ENCODE measurements around the gene CDKN1C.

The CDKN1C gene

DNA sequence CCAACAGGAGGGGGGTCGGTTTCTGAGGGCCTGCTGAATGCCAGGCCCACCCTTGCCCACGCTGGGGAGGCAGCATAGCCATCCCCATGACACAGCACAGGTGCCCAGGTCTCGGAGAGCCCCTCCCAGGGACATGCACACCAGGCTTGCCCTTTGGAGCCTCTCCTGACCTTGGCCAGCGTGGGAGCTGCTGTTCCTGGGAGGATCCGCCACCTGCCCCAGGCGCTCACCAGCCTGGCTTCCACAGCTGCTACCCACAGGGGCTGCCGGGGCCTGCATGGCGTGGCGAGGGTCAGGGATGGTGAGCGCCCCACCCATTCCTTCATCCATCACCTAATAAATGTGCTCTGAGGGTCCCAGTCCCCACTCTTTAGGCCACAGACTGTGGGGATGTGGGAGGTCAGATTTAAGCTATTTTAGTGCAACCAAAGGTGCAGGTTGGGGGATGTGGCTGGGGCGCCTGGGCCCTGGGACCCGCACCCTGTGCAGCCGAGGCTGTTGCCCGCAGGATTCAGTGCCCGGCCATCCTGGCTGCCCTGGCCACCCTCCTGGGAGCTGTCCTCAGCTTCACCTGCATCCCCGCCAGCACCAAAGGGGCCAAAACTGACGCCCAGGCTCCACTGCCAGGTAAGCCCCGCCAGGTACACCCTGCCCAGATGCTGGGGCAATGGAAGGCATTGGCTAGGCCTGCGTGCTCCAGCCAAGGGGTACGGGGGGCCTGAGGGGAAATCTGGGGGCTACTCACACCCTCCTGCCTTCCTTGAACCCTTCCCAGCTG, 30.7 kb upstream of the CDKN1C start:
- TF ChIP-seq, protein P1, sequence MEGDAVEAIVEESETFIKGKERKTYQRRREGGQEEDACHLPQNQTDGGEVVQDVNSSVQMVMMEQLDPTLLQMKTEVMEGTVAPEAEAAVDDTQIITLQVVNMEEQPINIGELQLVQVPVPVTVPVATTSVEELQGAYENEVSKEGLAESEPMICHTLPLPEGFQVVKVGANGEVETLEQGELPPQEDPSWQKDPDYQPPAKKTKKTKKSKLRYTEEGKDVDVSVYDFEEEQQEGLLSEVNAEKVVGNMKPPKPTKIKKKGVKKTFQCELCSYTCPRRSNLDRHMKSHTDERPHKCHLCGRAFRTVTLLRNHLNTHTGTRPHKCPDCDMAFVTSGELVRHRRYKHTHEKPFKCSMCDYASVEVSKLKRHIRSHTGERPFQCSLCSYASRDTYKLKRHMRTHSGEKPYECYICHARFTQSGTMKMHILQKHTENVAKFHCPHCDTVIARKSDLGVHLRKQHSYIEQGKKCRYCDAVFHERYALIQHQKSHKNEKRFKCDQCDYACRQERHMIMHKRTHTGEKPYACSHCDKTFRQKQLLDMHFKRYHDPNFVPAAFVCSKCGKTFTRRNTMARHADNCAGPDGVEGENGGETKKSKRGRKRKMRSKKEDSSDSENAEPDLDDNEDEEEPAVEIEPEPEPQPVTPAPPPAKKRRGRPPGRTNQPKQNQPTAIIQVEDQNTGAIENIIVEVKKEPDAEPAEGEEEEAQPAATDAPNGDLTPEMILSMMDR (IDR thresholded peaks at IDR 0.05; ENCODE audit: poor library complexity, severe bottlenecking) = no peak

DNA sequence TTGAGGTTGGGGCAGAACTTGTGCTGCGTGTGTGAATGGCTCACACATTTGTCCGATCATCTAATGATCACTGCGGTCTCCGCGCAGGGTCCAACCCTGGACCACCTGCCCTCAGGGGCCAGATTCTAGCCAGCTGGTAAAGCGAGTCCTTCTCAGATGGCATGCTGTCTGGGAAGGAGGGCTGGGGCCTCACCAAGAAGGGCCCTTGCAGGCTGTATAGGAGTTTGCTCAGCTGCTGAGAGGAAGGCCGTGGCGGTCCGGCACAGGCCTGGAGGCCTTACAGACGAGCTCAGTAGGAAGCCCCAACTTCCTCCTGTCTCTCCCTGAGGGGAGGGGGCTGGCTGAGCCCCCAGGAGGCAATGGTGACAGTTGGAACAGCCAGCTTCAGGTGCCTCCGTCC, 29.9 kb upstream of the CDKN1C start:
- H3K27ac ChIP-seq (ENCODE audit: poor library complexity, severe bottlenecking) = no peak overlapping the region

More for the DNA sequence above, 30.7 kb upstream of the CDKN1C start:
- ATAC-seq (ENCODE audit: low read depth) (no peak), DNase-seq (ENCODE audit: low spot score) (no peak)
- no peak overlapping the region for H3K4me3 ChIP-seq (ENCODE audit: severe bottlenecking)
- H3K9me3 ChIP-seq (ENCODE audit: severe bottlenecking) = no peaks in the 10 kb centered on the region
- H3K4me1 ChIP-seq (ENCODE audit: insufficient read depth, poor library complexity, severe bottlenecking) = peaks cover 22% of the 10 kb centered on the region
- H3K36me3 ChIP-seq (ENCODE audit: low read depth) = no peaks in the 10 kb centered on the region
- no peaks in the 10 kb centered on the region for H3K27me3 ChIP-seq (ENCODE audit: insufficient read depth, poor library complexity, severe bottlenecking)
- no peak overlapping the region for H3K27ac ChIP-seq (ENCODE audit: poor library complexity, severe bottlenecking)

DNA sequence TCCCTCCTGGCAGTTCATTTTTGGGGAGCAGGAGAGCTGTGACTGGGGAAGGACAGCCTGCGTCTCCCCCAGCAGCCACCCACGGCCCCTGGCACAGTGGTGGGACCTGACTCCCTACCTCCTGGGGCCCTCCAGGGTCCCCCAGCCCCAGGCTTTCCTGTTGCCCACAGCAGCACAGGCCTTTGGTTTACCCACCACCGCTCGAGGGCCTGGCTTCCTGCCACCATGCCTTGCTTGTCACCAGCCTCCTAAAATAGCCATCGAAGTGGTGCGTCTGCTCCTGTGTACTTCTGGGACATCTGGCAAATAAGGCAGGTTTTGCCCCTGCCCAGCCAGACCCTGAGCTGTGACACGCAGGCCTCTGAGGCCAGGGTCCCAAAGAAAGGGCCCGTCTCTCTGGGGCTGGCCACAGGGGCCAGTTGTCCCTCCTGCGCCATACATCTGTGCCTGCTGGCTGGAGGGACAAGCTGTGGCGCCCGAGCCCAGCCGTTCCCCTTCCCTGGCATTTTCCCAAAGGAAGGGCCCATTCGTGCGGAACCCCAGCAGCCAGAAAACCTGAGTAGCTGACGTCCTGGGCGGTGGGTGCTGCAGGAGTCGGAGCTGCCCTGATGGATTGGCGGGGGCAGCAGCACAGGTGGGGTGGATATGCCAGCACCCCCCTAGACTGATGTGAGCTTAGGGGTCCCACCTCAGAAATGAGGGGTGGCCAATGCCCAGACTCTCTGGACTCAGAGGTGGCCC, 29.1 kb upstream of the CDKN1C start:
- no peak for ATAC-seq (ENCODE audit: low read depth)

More for the DNA sequence above, 29.9 kb upstream of the CDKN1C start:
- TF ChIP-seq, protein P1 (IDR thresholded peaks at IDR 0.05; ENCODE audit: poor library complexity, severe bottlenecking) = no peak
- DNase-seq (ENCODE audit: low spot score) = no peak
- Histone ChIP-seq H3K36me3 (ENCODE audit: low read depth) (no peaks in the 10 kb centered on the region), H3K27me3 (ENCODE audit: insufficient read depth, poor library complexity, severe bottlenecking) (no peaks in the 10 kb centered on the region), H3K4me1 (ENCODE audit: insufficient read depth, poor library complexity, severe bottlenecking) (peaks cover 26% of the 10 kb centered on the region), H3K9me3 (ENCODE audit: severe bottlenecking) (no peaks in the 10 kb centered on the region), H3K4me3 (ENCODE audit: severe bottlenecking) (no peak overlapping the region)
- no peak for ATAC-seq (ENCODE audit: low read depth)

DNA sequence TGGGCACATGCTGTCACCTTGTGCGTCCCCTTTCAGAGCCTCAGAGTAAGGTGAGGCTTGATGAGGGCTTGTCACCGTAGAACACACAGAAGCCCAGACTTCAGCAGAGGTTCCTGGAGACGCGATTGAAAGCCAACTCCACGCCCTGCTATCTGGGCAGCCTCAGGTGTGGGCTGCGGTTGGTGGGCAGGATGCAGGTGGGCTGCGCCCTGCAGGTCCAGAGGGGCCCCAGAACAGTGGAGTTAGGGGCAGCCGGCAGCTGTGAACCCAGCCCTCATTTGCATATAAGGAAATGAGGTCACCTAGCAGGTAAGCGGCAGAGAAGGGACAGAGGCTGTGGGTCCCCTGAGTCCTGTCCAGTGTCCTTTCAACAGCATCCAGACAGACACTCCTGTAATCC, 28.2 kb upstream of the CDKN1C start:
- no peaks in the 10 kb centered on the region for H3K36me3 ChIP-seq (ENCODE audit: low read depth)
- H3K27me3 ChIP-seq (ENCODE audit: insufficient read depth, poor library complexity, severe bottlenecking) = no peaks in the 10 kb centered on the region
- peaks cover 26% of the 10 kb centered on the region for H3K4me1 ChIP-seq (ENCODE audit: insufficient read depth, poor library complexity, severe bottlenecking)
- H3K9me3 ChIP-seq (ENCODE audit: severe bottlenecking) = no peaks in the 10 kb centered on the region
- TF ChIP-seq, protein P1 (IDR thresholded peaks at IDR 0.05; ENCODE audit: poor library complexity, severe bottlenecking) = no peak
- DNase-seq (ENCODE audit: low spot score) (no peak), ATAC-seq (ENCODE audit: low read depth) (no peak)
- peak overlapping the region; percentile 94 for H3K27ac ChIP-seq (ENCODE audit: poor library complexity, severe bottlenecking)
- no peak overlapping the region for H3K4me3 ChIP-seq (ENCODE audit: severe bottlenecking)

More for the DNA sequence above, 29.1 kb upstream of the CDKN1C start:
- peak overlapping the region; percentile 94 for H3K27ac ChIP-seq (ENCODE audit: poor library complexity, severe bottlenecking)
- DNase-seq (ENCODE audit: low spot score) = no peak
- peaks cover 26% of the 10 kb centered on the region for H3K4me1 ChIP-seq (ENCODE audit: insufficient read depth, poor library complexity, severe bottlenecking)
- H3K36me3 ChIP-seq (ENCODE audit: low read depth) = no peaks in the 10 kb centered on the region
- H3K9me3 ChIP-seq (ENCODE audit: severe bottlenecking) = no peaks in the 10 kb centered on the region
- no peaks in the 10 kb centered on the region for H3K27me3 ChIP-seq (ENCODE audit: insufficient read depth, poor library complexity, severe bottlenecking)
- TF ChIP-seq, protein P1 (IDR thresholded peaks at IDR 0.05; ENCODE audit: poor library complexity, severe bottlenecking) = no peak
- H3K4me3 ChIP-seq (ENCODE audit: severe bottlenecking) = no peak overlapping the region
